Measurements from ENCODE around the gene SPATA2.
"Not testable (repeated sequence)": the region's sequence is repeated elsewhere in the genome, so short reads cannot be mapped to it uniquely, and the experiment has no call there.

The SPATA2 gene, protein sequence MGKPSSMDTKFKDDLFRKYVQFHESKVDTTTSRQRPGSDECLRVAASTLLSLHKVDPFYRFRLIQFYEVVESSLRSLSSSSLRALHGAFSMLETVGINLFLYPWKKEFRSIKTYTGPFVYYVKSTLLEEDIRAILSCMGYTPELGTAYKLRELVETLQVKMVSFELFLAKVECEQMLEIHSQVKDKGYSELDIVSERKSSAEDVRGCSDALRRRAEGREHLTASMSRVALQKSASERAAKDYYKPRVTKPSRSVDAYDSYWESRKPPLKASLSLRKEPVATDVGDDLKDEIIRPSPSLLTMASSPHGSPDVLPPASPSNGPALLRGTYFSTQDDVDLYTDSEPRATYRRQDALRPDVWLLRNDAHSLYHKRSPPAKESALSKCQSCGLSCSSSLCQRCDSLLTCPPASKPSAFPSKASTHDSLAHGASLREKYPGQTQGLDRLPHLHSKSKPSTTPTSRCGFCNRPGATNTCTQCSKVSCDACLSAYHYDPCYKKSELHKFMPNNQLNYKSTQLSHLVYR

DNA sequence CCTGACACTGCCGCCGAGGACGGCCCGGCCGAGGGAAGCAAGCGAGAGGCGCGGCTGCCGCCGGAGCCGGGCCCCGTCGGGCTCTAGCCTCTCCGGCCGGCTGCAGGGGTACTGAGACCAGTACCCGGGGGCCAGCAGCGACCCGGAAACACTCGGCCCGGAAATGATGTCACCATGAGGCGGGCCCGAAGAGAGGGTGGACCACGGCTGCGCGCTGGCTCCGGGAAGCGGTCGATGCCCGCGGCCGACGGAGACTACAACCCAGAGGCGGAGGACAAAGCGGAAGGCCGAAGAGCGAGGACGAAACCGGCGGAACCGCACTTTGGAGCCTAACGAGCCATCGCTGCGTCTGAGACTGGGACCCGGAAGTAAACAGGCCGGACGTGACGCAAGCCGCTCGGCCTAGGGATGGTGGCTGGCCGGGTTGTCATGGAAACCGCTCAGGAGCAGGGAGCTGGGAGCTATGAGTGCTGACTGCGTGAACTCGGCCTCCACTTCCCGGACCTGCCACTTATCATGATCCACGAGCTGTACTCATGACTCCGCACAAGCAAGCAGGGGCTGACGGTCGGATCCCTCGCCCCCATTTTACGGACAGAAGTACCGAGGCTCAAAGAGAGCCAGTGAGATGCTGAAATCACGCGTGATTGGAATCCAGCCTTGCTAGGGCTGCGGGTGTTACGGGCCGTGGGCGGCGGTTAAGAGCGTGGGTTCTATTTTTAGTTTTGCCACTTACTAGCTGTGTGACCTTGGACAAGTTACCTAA, at the start of gene SPATA2:
Gene SPATA2 (minus strand): TSS at position 150 of the 766 bp plus-strand sequence. CDS start 7,039 bp downstream, outside the sequence.
- H3K27ac ChIP-seq, result peak within 1 kb of the TSS; percentile 99
- peak; percentile 74 for DNase-seq (ENCODE audit: low read depth, low spot score)

DNA sequence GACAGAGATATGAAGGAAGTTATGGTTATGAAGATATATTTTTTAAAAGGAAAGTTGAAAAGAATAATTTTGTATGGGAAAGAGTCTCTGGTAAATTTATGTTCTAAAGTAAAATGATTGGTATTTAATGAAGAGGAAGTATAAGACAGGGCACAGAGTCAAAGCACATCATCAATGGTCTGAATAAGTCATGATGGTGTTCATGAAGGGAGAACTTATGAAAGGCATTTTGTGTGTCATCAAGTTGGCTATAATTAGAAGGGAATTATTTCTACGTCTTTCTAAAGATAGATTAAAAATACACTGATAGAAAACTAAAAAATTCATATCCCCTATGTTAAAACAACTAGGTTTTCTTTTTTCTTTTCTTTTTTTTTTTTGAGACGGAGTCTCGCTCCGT, 46.1 kb upstream of the SPATA2 start:
- no peak for DNase-seq (ENCODE audit: low read depth, low spot score)
- H3K27ac ChIP-seq, result peak overlapping the region; percentile 7

DNA sequence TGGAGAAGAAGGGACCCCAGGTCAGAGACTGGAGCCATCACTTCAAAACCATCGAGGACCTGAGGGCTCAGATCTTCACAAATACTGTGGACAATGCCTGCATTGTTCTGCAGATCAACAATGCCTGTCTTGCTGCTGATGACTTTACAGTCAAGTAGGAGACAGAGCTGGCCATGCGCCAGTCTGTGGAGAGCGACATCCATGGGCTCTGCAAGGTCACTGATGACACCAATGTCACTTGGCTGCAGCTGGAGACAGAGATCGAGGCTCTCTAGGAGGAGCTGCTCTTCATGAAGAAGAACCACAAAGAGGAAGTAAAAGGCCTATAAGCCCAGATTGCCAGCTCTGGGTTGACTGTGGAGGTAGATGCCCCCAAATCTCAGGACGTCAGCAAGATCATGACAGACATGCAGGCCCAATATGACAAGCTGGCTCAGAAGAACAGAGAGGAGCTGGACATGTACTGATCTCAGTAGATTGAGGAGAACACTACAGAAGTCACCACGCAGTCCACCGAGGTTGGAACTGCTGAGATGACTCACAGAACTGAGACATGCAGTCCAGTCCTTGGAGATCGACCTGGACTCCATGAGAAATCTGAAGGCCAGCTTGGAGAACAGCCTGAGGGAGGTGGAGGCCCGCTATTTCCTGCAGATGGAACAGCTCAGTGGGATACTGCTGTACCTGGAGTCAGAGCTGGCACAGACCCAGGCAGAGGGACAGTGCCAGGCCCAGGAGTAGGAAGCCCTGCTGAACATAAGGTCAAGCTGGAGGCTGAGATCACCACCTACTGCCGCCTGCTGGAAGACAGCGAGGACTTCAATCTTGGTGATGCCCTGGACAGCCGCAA, 42.0 kb upstream of the SPATA2 start:
- not testable (repeated sequence) for H3K27ac ChIP-seq; DNase-seq (ENCODE audit: low read depth, low spot score)

DNA sequence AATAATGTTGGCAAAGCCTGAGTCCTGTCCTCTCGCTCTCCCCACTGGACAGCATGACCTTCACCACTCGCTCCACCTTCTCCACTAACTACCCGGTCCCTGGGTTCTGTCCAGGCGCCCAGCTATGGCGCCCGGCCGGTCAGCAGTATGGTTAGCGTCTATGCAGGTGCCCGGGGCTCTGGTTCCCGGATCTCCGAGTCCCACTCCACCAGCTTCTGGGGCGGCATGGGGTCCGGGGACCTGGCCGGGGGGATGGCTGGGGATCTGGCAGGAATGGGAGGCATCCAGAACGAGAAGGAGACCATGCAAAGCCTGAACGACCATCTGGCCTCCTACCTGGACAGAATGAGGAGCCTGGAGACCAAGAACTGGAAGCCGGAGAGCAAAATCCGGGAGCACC, 41.4 kb upstream of the SPATA2 start:
- H3K27ac ChIP-seq, result no peak overlapping the region
- no peak for DNase-seq (ENCODE audit: low read depth, low spot score)

GRCh38 chr20:49955830-49956396, 40.6 kb upstream of the SPATA2 start:
- DNase-seq (ENCODE audit: low read depth, low spot score); H3K27ac ChIP-seq: not testable (repeated sequence)

- no peak for DNase-seq (ENCODE audit: low read depth, low spot score)
- no peak overlapping the region for H3K27ac ChIP-seq
These were observed 39.8 kb upstream of the SPATA2 start for GRCh38 chr20:49955167-49955566.

GRCh38 chr20:49951151-49951550, 35.8 kb upstream of the SPATA2 start:
- no peak for DNase-seq (ENCODE audit: low read depth, low spot score)
- peak overlapping the region; percentile 68 for H3K27ac ChIP-seq

- DNase-seq (ENCODE audit: low read depth, low spot score), result no peak
- H3K27ac ChIP-seq, result no peak overlapping the region
These were observed 33.6 kb upstream of the SPATA2 start for GRCh38 chr20:49948809-49949507.

- no peak for DNase-seq (ENCODE audit: low read depth, low spot score)
- no peak overlapping the region for H3K27ac ChIP-seq
These were observed 32.8 kb upstream of the SPATA2 start for GRCh38 chr20:49948178-49948577.

- H3K27ac ChIP-seq, result no peak overlapping the region
- DNase-seq (ENCODE audit: low read depth, low spot score), result no peak
These were observed 30.6 kb upstream of the SPATA2 start for GRCh38 chr20:49945701-49946477.

GRCh38 chr20:49945306-49945700, 30.0 kb upstream of the SPATA2 start:
- no peak for DNase-seq (ENCODE audit: low read depth, low spot score)

GRCh38 chr20:49942942-49943341, 27.6 kb upstream of the SPATA2 start:
- no peak overlapping the region for H3K27ac ChIP-seq
- no peak for DNase-seq (ENCODE audit: low read depth, low spot score)

More at GRCh38 chr20:49945306-49945700, 30.0 kb upstream of the SPATA2 start:
- no peak overlapping the region for H3K27ac ChIP-seq

DNA sequence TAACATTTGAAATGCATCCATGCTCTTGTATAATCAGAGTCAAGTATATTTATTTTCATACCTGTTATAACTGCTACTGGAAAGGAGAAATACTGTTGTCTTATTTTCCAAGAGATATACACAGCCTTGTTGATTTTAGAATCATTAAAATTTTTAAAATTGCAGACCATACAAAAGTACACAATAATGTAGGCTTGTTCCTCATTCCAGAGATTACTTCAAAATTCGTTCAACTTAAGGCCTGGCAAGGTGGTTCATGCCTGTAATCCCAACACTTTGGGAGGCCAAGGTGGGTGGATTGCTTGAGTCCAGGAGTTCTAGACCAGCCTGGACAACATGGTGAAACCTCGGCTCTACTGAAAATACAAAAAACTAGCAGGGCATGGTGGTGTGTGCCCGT, 27.0 kb upstream of the SPATA2 start:
- no peak overlapping the region for H3K27ac ChIP-seq
- no peak for DNase-seq (ENCODE audit: low read depth, low spot score)

DNA sequence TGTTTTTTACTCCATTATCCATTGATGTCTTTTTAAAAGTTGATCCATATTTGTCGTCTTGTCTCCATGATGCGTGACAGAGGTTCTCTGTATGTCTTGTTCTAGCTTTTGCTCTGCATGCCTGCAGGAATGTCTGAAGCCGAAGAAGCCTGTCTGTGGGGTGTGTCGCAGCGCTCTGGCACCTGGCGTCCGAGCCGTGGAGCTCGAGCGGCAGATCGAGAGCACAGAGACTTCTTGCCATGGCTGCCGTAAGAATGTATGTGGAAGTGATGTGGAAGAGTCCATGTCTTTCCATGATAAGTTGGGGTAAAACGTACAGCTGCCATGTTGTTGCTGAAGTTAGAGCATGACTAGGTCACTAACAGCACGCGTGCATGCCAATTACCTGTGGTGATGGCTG, 26.1 kb upstream of the SPATA2 start:
- no peak overlapping the region for H3K27ac ChIP-seq
- no peak for DNase-seq (ENCODE audit: low read depth, low spot score)

DNA sequence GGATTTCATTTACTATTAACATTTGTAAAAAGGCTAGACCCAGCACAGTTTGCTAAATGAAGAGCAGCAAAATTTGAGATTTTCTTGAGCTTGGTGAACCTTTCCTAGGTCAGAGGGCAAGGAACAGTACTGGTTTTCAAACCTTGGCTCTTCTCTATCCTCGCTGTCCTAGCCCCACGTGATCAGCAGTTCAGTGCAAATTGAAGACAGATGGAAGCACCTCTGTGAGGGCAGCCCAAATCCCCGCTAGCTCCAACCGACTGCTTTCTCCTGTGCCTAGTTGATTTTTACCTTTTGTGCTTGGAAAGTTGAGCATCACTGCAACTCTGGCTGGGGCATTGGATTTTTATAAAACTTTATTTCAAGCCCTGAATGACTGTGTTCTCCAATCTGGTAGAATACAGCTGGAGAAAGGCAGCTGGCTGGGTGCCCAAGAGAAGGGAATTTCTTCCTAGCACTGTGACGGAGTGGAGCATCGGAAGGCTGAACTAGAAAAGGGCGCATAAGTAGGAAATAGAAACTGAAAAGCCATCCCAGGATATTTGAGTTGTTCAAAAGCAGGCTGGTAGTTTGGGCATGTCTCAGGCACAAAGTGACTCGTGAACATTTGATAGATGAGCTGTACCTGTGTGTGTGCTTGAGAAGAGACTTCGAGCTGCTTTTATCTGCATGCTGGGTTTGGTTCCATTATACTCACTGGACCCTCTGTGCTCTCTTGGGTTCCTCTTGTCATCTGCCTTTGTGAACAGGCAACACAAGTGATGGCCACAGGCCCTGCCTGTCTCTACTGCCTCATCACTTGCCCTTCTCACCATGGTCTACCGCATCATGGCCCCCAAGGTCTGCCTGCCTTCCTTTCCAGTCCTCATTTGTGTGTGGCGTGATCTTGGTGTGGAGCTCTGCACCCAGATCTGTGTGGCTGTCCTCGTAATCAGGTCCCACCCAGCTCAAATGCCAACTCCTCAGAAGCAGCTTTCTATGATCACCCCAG, 23.1 kb upstream of the SPATA2 start:
- DNase-seq (ENCODE audit: low read depth, low spot score), result no peak
- H3K27ac ChIP-seq, result peak overlapping the region; percentile 56

- no peak for DNase-seq (ENCODE audit: low read depth, low spot score)
- peak overlapping the region; percentile 56 for H3K27ac ChIP-seq
These were observed 21.9 kb upstream of the SPATA2 start for GRCh38 chr20:49937027-49937929.
